ENCODE results near the gene FAM72A.

FAM72A gene

DNA sequence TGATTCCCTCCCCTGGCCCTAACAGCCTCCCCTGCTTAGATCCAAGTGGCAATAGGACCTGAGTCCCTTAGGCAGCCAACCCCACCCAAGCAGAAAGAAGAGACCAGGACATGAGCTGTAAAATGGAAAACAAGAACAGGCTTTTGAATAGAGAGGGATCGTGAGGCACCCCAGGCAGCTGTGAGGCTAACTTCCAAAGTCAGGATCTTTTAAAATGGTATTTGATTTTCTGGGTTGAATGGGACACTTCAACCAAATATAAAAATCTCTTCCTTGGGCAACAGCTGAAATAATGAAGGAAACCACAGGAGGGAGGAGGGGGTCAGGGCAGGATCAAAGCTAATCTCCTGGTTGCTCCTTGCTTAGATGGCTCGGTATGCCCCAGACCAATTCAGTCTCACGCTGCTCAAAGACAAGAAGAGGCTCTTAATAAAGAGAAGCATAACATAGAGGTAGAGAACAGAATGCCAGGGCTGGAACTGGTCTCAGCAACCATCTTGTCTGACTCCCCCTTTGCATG lies 56.8 kb downstream of the FAM72A start:
- DNase-seq, result no peak

DNA sequence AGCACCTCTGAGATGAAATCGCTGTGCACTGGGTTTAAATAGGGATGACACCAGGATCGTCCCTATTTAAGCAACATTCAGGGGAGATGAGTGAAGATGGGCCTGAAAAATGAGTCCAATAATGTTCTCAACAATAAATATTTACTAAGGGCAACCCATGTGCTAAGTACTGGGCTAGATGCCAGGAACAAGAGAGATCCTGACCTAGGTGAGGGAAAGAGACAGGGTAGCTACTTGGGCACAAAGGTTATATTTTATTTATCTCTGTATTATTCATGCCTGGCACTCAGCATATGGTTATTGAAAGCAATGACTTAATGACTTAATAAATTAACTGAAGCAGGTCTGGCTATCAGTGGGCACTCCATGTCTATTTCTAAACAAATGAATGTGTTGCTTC lies 58.0 kb downstream of the FAM72A start:
- DNase-seq, result no peak

DNA sequence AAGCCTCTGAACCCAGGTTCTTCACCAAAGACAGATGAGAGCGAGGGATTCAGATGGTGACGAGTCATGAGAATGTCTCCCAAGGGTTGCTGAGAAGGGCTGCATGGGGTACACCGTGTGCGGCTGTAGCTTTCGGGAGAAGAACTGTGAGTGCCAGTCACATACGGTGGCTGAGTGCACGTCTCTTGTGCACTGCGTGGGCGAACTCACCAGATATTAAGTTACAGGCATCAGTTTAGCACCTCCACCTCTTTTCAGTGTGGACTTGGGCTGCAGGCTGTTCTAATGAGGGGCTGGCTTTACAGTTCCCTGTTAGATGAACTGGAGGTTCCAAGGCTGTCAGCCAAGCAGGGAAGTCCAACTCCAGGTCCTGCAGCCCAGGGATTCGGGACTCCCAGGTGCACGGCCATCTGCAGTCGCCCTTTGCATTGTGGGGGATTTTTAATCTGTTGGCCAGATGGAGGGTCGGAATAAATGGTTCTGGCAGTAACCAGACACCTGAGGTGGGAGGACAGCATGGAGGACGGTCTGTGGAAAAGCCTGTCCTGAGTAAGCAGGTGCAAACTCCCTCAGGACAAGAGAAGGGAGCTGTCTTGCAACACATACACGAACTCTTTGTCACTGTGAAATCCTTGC lies 59.0 kb downstream of the FAM72A start:
- DNase-seq, result no peak

DNA sequence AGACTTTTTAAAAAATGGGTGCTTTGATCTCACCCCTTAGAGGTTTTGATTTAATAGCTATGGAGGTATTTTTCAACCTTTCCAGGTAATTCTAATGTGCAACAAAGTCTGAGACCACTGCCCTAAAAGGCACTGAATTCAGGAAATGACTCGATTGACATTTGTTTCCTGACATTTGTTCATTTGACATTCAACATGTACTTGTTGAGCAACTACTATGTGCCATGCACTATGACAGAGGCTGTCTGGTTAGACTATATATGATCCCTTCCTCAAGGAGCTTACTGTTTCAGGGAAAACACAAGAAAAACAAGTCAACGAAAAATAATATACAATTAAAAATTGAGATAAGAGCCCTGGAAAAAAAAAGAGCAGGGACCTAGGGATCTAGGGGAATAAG lies 59.9 kb downstream of the FAM72A start:
- DNase-seq, result no peak

DNA sequence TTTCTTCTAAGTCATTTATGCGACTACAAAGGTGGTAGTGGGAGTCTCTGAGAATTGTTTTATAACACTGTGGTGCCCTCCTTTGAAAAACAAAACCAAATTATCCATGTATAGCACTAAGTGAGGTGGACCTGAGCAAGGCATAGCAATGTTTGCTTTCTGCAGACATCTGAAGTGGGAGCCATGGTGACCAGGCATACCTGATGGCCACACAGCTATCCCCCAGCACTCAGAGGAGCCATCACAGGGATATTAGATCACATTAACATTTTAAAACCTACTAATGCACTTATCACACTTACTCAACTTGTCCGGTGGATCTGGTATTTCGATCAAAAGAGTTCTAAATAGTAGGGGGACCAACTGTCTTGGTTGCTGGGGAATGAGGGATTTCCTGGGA lies 60.6 kb downstream of the FAM72A start:
- no peak for DNase-seq

DNA sequence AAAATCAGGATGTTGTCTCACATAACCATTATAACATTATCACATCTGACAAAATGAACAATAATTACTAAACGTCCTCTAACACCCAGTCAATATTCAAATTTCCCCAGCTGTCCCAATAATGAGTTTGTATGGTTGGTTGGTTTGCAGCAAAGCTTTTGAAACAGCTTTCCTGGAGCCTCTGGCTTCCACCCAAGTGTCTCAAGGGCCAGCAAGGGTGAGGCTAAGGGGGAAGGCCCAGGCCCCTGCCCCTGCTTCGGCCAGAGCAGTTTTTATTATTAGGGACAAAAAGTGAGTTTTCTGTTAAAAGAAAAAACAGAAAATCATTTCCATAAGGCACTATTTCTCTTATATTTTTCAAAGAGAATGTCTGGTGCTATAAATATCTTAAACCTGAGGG lies 66.4 kb downstream of the FAM72A start:
- no peak for DNase-seq
